NOMO-1 treated with DMSO at 0.1 percent for 48 hours (cell line): ENCODE measurements around the gene MRPL9.

Experiments used
- DNase-seq: peaks from one replicate; lab custom pipeline; 2025; ENCODE audit not compliant: unreplicated experiment; lab: John Stamatoyannopoulos, UW

The MRPL9 gene

GRCh38 chr1:151713044-151713443, 50.3 kb downstream of the MRPL9 start:
- DNase-seq: no peak

GRCh38 chr1:151711951-151712350, 51.3 kb downstream of the MRPL9 start:
- DNase-seq: no peak

- no peak for DNase-seq
Measured at GRCh38 chr1:151711044-151711800, 52.1 kb downstream of the MRPL9 start.

- no peak for DNase-seq
Measured at GRCh38 chr1:151710187-151710840, 53.0 kb downstream of the MRPL9 start.
